ENCODE measurements around the gene ITGA8. TPM values are rescaled to one million over a fixed set of nuclear protein-coding genes. Genes with fewer than 3 reads are reported as not detected.

Gene ITGA8
- total and polyA plus RNA-seq, 12 donors, result 4.7 to 46.0 (median 22.2) TPM

GRCh38 chr10:15516256-15517085 lies 203.3 kb downstream of the ITGA8 start:
- TF ChIP-seq POLR2A (IDR thresholded peaks at IDR 0.05), result no peak
- TF ChIP-seq, protein P1, sequence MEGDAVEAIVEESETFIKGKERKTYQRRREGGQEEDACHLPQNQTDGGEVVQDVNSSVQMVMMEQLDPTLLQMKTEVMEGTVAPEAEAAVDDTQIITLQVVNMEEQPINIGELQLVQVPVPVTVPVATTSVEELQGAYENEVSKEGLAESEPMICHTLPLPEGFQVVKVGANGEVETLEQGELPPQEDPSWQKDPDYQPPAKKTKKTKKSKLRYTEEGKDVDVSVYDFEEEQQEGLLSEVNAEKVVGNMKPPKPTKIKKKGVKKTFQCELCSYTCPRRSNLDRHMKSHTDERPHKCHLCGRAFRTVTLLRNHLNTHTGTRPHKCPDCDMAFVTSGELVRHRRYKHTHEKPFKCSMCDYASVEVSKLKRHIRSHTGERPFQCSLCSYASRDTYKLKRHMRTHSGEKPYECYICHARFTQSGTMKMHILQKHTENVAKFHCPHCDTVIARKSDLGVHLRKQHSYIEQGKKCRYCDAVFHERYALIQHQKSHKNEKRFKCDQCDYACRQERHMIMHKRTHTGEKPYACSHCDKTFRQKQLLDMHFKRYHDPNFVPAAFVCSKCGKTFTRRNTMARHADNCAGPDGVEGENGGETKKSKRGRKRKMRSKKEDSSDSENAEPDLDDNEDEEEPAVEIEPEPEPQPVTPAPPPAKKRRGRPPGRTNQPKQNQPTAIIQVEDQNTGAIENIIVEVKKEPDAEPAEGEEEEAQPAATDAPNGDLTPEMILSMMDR (IDR thresholded peaks at IDR 0.05), result no peak
- Histone ChIP-seq H3K4me3 (no peak overlapping the region), H3K36me3 (replicated peaks in 1 of 2) (no peaks in the 10 kb centered on the region), H3K27me3 (no peaks in the 10 kb centered on the region), H3K4me1 (replicated peaks in 1 of 2) (no peaks in the 10 kb centered on the region), H3K27ac (no peak overlapping the region), H3K9me3 (replicated peaks in 1 of 3) (no peaks in the 10 kb centered on the region)
- intact Hi-C loops (cut with DNase I), result no loop called here
- WGBS, 4 donors, result 84 to 91% (median 86%) methylated on average over 4 of the region's 4 CpGs
- no peak for DNase-seq

DNA sequence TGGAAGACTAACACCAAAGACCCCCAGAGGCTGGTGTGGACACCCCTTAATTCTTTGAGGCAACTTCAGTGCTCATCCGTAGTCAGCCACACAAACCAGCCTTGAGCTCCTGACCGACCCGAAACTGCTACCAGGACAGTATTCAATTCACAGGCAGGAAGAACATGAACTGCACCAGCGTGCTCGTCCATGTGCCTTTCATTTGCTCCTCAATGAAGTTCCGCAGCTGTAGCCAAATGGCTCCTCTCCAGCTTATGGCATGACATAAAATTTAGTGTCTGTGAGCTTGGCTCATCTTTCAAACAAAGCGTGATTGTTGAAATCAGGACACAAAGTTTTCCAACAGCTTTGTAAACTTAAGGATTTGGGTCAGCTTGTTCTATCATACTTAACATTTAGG lies 204.5 kb downstream of the ITGA8 start:
- DNase-seq, result peak in 6 of 7 donors; percentile 28 to 69 (median 40)
- H3K36me3 ChIP-seq (replicated peaks in 1 of 2), result no peaks in the 10 kb centered on the region
- H3K27ac ChIP-seq, result peak overlapping the region in 1 of 5 donors; percentile 49
- H3K4me3 ChIP-seq, result no peak overlapping the region
- no peak for TF ChIP-seq POLR2A (IDR thresholded peaks at IDR 0.05)
- TF ChIP-seq, protein P1 (IDR thresholded peaks at IDR 0.05), result no peak
- 49 to 67% (median 56%) methylated on average over 4 to 7 of the region's 7 CpGs for WGBS, 4 donors
- no peaks in the 10 kb centered on the region for H3K4me1 ChIP-seq (replicated peaks in 1 of 2)
- intact Hi-C loops (cut with DNase I), result no loop called here
- H3K9me3 ChIP-seq (replicated peaks in 1 of 3), result no peaks in the 10 kb centered on the region
- H3K27me3 ChIP-seq, result no peaks in the 10 kb centered on the region

DNA sequence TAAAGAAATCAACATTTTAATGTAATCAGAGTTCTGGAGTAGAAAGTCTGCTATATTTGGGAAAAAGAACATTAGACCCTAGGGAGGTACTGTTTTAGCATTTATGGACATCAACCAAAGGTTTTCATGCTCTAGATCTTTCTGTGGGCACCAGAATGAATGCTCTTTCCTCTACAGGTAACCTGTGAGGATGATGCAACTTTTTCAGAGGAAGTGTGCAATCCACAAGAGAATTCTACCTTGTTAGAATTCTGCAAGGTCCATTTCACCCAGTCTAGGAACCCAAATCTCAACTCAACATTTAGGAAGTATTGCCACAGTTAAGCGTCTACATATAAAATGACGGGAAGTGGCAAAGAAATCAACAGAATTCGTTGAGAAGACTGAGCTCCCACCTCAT lies 208.8 kb downstream of the ITGA8 start:
- Histone ChIP-seq H3K27ac (no peak overlapping the region), H3K27me3 (no peaks in the 10 kb centered on the region), H3K4me1 (replicated peaks in 1 of 2) (no peaks in the 10 kb centered on the region), H3K36me3 (replicated peaks in 1 of 2) (no peaks in the 10 kb centered on the region), H3K4me3 (no peak overlapping the region), H3K9me3 (replicated peaks in 1 of 3) (no peaks in the 10 kb centered on the region)
- no peak for TF ChIP-seq POLR2A (IDR thresholded peaks at IDR 0.05)
- TF ChIP-seq, protein P1 (IDR thresholded peaks at IDR 0.05), result no peak
- intact Hi-C loops (cut with DNase I), result no loop called here
- 45 to 56% (median 47%) methylated on average over 3 of the region's 3 CpGs for WGBS, 4 donors
- no peak for DNase-seq

- H3K36me3 ChIP-seq (replicated peaks in 1 of 2), result no peaks in the 10 kb centered on the region
- no peaks in the 10 kb centered on the region for H3K9me3 ChIP-seq (replicated peaks in 1 of 3)
- DNase-seq, result no peak
- 58 to 67% (median 62%) methylated on average over 5 of the region's 5 CpGs for WGBS, 4 donors
- intact Hi-C loops (cut with DNase I), result no loop called here
- H3K4me1 ChIP-seq (replicated peaks in 1 of 2), result no peaks in the 10 kb centered on the region
- H3K4me3 ChIP-seq, result no peak overlapping the region
- H3K27me3 ChIP-seq, result peaks cover 2% of the 10 kb centered on the region
- no peak for TF ChIP-seq POLR2A (IDR thresholded peaks at IDR 0.05)
- TF ChIP-seq, protein P1 (IDR thresholded peaks at IDR 0.05), result no peak
- no peak overlapping the region for H3K27ac ChIP-seq
These were observed 214.4 kb downstream of the ITGA8 start for GRCh38 chr10:15505329-15505728.
